ENCODE results near the gene BTBD17.

Gene BTBD17

DNA sequence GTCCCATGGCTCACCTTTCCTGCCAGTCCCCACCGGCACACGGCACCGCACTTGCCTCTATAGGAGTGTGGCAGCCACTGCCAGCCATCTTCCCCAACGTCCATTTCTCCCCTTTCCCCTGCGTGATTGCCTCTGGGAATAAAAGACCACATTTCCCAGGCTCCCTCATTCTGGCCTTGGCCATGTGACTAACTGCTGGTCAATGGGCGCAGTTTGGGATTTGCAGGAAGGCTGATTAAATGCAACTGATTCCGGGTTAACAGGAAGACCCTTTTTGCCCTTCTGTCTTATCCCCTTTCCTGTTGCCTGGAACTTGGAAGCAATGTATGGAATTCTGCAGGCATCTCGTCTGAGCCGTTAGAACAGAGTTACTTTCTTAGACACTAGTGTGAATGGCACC is 3.0 kb downstream of the BTBD17 start:
- DNase-seq: no peak

GRCh38 chr17:74357466-74357809 is 4.2 kb downstream of the BTBD17 start:
- no peak for DNase-seq

- DNase-seq: no peak
Measured at GRCh38 chr17:74356646-74357465, 4.8 kb downstream of the BTBD17 start.

DNA sequence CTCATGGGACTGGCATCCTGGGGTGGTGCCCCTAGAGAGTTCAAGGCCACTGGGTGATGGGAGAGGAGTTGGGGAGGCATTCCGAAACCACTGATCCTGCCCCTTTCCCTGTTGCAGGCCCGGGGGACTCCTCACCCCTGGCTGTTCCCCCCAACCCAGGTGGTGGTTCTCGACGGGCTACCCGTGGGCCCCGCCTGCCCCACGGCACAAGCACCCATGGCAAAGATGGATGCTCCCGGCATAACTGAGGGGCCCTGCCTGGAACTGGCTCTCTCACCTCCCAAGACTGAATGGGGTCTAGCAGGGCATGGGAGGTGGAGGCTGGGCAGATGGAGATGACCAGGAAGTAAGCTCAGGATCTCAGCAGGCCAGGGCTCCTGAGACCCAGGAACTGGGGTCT is 6.6 kb downstream of the BTBD17 start:
- no peak for DNase-seq

- no peak for DNase-seq
Measured at GRCh38 chr17:74354561-74354960, 7.1 kb downstream of the BTBD17 start.

DNA sequence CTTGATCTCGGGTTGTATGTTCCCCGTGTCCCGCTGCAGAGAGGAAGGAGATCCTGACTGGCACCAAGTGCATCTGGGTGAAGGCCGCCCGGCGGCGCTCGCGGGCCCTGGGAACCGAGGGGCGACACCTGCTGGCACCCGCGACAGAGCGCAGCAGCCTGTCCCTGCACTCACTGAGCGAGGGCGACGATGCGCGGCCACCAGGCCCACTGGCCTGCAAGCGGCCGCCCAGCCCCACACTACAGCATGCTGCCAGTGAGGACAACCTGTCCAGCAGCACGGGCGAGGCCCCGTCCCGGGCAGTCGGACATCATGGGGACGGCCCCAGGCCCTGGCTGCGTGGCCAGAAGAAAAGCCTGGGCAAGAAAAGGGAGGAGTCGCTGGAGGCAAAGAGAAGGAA is 7.5 kb downstream of the BTBD17 start:
- no peak for DNase-seq

- no peak for DNase-seq
Measured at GRCh38 chr17:74353446-74354060, 8.1 kb downstream of the BTBD17 start.

GRCh38 chr17:74351552-74352210 is 10.0 kb downstream of the BTBD17 start:
- DNase-seq: no peak

DNA sequence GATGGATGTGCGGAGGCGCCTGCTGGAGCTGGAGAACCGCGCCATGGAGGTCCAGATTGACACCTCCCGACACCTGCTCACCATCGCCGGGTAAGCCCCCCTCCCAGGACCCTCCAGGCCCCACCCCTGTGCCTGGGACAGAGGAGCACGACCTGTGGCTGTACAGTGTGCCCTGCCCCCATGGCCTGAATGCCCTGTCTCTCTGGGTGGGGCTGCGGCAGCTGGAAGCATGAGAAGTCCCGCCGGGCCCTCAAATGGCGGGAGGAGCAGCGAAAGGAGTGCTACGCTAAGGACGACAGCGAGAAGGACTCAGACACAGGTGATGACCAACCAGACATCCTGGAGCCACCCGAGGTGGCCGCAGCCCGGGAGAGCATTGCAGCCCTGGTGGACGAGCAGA is 11.2 kb downstream of the BTBD17 start:
- no peak for DNase-seq

GRCh38 chr17:74349120-74349519 is 12.5 kb downstream of the BTBD17 start:
- DNase-seq: no peak

DNA sequence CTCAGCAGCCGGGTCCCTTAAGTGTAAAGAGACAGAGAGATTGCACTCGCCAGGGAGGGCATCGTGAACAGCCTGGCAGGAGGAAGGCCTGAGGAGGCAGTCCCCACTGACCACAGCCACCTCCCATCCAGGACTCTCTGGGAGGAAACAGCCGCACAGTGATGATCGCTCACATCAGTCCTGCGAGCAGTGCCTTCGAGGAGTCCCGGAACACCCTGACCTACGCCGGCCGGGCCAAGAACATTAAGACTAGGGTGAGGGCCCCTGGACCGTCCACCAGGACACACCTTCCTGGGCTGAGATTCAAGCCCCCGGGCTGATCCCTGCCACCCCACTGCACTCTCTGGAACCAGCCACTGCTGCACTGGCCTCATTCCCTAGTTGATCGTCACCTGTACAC is 14.0 kb downstream of the BTBD17 start:
- no peak for DNase-seq

GRCh38 chr17:74345433-74346241 is 16.0 kb downstream of the BTBD17 start:
- no peak for DNase-seq

DNA sequence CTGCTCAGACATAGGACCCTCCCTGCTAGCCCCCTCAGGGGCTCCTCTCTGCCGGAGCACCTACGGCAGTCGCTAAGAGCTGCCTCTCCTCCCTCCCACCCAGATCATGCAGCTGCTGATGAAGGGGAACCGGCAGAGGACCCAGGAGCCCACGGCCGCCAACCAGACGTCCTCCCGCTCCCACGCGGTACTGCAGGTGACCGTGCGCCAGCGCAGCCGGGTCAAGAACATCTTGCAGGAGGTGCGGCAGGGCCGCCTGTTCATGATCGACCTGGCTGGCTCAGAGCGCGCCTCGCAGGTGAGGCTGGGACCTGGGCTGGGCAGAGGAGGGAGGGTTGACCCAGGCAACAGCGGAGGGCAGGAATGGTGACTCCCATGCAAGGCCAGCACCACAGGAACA is 17.0 kb downstream of the BTBD17 start:
- no peak for DNase-seq

DNA sequence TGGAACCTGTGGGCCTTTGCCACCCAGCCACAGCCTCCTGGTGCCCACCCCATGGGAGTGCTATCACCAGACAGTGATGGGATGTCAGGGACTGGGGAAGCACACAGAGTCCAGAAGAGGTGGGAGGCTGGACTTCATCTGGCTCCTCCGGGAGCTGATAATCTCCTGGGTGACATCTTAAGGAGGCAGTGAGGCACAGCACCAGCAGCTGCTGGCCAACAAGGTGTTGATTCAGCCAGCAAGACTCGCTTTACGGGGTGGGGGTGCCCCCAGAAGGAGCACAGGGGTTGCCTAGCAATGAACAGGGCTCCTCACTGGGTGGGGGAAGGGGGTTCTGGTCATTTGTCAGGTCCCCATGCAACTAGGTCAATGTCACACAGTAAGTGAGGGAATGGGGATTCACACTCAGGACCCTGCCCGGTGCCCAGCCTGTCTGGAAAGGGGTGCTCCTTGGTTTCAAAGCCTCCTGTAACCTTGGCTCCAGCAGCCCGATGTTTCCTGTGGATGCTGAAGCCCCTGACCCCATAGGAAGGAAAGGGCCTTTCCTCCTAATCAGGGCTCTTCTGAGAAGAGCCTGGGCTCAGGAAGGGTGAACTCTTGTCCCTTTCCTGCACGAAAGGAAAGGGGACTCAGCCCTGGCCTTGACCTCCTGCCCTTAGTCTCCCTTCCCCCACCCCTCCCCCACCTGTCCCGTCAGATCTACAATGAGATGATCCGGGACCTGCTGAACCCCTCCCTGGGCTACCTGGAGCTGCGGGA is 18.0 kb downstream of the BTBD17 start:
- no peak for DNase-seq

DNA sequence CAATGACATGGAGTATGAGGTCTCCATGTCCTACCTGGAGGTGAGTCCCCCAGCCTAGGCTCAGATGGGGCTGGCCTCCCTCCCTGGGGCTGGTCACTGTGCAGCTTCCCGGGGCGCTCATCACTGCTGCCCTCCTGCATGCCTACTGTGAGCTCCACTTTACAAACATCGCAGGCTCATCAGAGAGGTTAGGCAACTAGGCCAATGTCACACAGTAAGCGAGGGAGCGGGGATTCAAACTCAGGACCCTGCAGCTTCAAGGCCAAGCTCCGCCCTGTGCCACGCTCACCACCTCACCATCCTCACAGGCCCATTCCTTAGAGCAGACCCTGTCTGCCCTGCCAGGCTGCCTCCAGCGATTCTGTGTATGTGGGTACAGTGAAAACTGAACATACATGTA is 18.5 kb downstream of the BTBD17 start:
- DNase-seq: no peak

DNA sequence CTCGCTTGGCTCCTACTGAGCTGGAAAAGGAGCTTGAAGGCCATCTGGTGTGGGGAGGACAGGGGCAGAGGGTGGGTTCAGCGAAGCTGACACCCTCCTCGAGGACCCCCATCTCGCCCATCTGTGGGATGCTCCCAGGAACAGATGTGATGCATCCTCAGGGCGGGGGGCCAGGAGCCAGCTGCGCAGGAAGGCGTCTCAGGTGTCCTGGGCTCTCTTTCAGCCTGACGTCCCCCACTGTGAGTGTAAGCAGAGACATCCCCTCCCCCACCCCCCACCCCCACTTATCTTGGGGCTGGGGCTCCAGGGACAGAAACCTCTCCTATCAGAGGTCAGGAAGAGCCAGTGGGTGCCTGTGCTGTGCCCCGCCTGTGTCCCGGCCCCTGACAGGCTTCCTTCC is 19.4 kb downstream of the BTBD17 start:
- no peak for DNase-seq

DNA sequence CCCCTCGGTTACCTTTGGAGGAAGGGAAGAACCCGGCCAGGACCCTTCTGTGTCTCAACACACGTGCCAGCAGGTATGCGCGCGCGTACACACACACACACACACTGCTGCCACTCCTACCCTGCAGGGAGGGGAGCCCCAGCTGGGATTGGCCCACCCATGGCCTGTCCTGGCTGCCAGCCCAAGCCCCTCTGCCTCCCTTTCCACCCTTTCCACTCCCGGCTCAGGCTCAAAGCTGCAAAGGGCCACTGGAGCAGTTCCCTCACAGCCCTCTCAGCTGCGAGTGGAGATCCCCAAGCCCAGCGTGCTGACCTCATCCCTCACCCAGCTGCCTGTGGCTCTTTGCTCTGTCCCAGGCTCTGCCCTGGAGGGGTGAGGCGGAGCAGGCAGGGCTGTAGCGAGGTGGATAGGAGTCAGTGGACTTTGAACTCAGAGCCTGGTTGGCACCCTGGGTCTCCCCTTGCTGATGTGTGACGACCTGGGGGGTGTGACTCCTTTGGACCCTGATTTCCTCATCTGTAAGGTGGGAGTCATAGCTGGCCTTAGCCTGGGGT is 21.1 kb downstream of the BTBD17 start:
- DNase-seq: no peak

- DNase-seq: no peak
Measured at GRCh38 chr17:74339537-74340195, 22.0 kb downstream of the BTBD17 start.

DNA sequence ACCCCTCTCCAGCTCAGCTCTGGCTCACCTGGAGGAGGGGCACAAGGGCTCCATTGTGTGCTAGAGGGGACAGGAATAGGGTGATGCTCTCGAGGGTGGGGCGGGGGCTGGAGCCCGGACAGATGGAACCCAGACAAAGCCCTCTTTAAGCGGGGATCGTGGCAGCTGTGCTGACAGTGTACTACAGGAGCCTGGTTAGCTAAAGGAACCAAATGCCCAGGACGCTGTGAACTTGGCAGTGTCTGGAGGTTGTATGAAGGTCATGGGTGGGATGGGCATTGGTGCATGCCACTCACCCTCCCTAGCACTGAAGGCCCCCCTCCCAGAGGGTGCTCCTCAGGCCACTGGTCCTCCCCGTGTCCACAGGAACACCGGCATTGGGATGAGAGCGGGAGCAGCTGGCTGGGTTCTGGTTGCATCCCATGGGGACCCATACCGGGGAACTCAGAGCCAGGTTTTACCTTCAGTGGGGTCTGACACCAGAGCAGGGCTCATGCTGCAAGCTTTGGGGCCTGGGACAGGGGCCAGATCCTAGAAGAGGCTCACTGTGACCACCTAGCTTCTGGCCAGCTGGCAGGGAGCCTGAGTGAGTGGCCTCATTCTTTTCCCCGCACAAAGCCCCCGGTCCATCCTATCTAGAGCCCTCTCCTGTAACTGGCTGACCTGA is 23.7 kb downstream of the BTBD17 start:
- DNase-seq: no peak

DNA sequence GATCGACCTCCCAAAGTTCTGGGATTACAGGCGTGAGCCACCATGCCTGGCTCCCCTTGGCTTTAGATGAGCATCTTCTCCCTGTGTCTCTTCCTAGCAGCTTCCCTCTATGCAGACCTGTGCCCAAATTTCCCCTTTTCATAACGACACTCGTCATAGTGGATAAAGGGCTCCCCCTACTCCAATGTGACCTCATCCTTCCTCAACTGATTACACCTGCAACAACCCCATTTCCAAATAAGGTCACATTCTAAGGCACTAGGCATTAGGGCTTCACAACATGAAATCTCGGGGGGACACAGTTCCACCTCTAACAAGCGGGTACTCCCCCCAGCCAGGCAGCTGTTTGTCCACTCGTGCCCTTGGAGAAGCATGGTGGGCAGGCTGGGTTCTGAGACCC is 25.4 kb downstream of the BTBD17 start:
- no peak for DNase-seq

- no peak for DNase-seq
Measured at GRCh38 chr17:74335529-74336062, 26.1 kb downstream of the BTBD17 start.
